GM19397 (cell line): Measurements from ENCODE around the gene OR52W1.
"Not testable (repeated sequence)": the region's sequence is repeated elsewhere in the genome, so short reads cannot be mapped to it uniquely, and the experiment has no call there.

Experiments
- ATAC-seq: cut with Tn5 transposase; IDR thresholded peaks from one replicate; pipeline ENCODE4 v1.9.1; 2021; ENCODE audit warnings: mild to moderate bottlenecking, moderate library complexity; ENCODE audit not compliant: unreplicated experiment

OR52W1 gene

DNA sequence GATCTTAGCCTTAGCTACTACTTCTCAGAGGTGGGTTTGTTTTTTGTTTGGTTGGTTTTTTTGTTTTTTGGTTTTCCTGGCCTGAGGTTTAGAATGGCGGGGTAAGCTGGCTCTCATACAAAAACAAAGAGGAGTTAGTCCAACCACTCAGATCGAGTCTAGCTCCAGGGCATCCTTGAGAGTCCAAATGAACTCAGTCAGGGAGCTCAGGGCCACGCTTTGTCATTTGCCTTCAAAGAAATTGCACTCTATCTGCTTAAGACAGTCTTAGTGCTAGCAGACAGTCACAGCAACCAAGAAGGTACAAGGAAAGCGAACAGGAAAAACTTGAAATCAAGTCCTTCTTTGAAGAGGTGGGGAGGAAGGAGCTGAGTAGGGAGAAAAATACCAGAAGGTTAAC lies 17.5 kb downstream of the OR52W1 start:
- ATAC-seq, result no peak

DNA sequence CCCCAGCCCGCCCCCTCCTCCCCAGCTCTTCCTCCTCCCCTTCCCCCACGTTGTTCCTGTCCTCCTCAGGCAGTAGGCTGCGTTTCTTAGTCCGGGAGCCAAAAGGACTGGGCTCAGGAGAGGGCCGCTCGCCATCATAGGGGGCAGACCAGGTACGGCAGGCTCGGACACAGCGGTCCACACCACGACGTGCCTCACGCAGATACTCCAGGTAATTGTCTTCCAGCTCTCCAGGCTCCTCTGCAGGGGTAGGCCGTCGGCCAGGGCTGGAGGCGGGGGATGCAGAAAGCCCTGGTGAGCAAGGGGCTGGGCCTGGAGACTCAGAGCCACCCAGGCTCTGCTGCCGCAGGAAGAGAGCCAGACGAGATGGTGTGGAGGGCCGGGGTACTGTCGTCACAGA lies 18.7 kb downstream of the OR52W1 start:
- ATAC-seq, result no peak

DNA sequence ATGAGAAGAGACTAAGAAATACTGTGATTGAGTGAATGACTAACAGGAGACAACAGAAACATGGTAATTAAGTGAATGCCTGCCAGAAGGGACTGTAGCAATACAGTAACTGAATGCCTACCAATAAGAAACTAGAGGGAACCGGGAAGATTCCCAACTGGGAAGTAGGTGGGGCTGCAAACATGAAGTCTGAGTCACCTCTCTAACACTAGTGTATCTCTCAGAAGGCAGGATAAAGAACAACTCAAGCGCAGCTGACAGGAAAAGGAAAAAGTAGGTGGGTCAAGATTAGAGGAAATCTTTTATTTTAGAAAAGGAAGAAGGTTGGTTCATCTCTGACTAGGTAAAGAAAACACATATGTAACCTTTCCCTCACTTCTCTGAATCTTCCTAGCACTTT lies 20.3 kb downstream of the OR52W1 start:
- ATAC-seq, result no peak

- no peak for ATAC-seq
These were observed 24.8 kb downstream of the OR52W1 start for GRCh38 chr11:6223854-6224253.

- no peak for ATAC-seq
These were observed 25.4 kb downstream of the OR52W1 start for GRCh38 chr11:6224421-6224820.

DNA sequence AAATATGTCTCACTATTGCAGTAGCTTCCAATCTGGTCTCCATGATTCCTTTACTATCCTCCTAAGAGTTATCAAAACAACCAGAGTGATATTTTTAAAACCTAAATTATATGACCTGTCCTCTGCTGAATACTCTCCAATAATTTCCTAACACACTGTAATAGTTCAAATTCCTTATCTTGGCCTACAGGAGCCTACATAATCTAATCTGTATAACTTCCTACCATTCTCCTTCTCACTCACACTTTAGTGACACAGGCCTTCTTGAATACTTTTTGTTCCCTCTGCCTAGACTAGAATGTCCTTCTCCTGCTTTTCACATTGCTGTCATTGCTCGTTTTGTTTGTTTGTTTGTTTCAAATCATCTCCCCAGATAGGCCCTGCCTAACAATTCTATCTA lies 26.0 kb downstream of the OR52W1 start:
- ATAC-seq, result no peak

DNA sequence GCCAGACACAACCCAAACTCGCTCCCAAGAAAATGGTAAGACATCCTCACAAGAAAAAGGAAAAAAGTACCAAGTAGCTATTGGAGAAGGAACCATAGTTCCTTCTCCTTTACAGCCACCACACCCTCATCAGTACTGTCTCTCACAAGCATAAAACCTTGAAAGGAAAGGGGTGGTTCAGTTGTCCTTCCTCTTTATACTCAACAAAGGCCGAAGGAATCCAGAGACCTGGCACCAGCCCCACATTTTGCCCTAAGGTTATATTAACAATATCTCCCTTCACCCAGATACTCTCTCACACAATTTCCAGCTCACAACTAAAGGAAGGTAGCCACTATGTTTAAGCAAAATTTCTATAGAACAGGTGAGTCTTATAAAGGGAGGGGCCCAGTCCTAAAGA lies 26.9 kb downstream of the OR52W1 start:
- no peak for ATAC-seq

DNA sequence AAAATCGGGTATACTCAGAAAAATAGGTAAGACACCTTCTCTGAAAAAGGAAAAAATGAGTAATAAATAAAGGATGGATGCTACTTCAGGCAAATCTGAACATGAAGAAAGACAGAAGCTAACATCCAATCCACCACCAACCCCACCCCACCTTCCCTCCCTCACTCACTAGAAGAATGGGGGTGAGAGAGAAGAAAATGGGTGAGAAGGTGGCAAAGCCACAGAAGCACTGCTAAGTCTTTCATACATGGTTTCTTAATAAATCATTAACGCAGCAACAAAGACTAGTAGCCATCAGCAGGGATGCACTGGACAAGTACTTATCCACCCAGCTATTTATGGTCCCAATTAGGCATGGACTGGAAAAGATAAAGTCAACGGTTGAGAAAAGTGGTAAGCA lies 29.5 kb downstream of the OR52W1 start:
- no peak for ATAC-seq

GRCh38 chr11:6229911-6230310 lies 30.9 kb downstream of the OR52W1 start:
- no peak for ATAC-seq

DNA sequence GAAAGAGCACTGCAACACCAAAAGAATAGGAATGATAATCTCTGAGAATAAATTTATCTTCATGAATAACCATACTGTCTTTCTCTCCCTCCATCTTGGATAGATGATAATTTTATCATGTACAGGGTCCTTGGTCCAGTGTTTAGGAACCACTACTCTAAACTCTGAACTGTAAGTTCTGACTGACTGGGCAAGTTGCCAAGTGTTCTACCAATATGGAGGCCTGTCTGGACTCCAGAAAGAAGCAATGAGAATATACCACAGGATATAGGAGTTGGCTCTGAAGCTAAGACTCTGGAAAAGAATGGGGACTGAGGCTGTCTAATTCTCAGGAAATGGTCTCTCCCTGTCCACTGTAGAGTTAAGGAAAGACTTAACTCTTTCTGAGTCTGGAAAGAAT lies 33.9 kb downstream of the OR52W1 start:
- ATAC-seq, result no peak

DNA sequence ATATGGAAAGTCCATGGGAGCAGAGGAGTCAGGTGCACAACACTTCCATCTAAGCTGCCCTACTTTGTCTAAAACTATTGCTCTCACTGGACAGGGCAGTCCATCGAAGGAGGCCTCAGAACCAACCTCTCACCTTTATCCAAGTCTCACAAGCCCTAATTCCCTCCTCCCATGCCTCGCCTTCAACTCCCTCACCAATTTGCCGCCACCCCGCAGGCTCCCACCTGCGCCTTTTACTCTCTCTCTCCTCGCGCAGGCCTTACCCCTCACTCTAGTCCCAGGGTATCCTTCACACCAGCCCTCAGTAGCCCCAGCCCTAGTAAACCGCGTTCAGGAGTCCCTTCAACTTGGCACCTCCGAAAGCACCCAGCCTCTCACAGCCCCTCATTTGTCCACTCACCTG lies 35.0 kb downstream of the OR52W1 start:
- ATAC-seq, result no peak

DNA sequence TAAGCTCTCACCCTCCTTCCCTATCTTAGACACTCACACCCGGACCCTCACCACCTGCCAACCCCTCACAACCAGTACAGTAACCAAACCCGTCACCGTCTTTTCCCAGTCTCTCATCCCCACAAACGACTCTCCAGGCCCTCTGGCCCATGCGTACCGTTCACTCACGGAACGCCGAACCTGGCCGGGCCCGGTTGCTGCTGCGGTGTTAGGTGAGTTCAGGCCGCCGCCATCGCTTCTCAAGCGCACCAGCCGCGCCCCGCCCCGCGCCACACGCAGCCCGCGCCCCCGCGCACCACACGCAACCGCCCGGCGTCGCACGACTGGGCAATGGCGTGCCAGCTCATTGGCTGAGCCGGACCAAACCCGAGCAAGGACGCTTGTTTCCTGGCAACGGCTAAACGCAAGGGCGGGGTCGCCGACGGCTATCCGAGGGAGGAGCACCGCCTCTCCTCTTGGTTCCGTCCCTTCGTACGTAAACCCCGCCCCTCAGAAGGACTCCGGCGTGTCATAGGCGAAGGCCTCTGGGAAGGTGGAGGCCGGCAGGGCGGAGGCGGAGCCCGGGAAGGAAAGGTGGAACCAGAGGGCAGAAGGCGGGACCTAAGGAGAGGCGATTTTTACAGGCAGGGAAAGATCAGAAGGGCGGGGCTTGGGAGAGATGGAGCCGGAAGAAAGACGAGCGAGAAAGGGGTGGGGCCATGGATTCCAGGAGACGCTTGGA lies 35.5 kb downstream of the OR52W1 start, which contains the start of gene FHIP1B:
Gene FHIP1B, minus strand, starts transcription at position 250 of the 721 bp plus-strand sequence. CDS start 10,120 bp downstream, outside the sequence.
- ATAC-seq, result peak; percentile 94

GRCh38 chr11:6237266-6237665 lies 38.2 kb downstream of the OR52W1 start:
- no peak for ATAC-seq

DNA sequence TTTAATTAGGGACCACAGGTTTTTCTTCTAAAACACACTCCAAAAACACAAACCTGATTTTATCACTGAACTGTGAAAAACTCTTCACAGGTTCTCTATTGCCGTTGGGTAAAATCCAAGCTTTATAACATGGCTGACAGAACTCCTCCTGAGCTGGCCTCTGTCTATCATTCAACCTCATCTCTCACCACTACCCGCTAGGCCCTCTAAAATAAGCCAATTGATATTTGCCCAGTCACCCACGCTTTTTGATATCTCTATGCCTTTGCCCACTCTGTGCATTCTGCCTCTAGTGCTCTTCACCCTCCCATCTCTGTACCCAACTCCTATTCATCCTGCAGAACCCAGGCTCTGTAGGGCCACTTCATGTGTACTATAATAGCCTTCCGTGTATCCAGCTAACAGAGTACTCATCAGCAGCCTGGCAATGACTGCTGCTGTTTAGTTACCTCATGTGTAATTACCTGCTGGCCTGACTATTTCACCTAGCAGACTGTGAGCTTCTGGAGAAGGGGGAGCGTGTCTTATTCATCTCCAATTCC lies 38.8 kb downstream of the OR52W1 start:
- no peak for ATAC-seq

DNA sequence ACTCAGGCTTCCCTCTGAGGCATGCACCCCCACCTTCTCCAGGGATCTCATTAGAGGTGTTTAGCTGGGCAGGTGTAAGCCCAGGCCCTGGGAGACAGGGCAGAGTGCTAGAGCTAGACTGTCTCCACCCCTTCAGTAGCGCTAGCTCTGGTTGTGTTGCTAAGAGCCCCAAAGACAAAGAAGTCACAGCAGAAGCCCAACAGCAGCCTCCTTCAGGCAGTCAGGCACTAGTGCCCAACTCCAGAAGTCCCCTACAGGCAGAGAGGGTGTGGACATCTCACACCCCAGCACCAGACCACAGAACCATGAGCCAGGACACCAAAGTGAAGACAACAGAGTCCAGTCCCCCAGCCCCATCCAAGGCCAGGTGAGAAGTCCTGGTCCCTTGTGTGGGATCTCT lies 39.9 kb downstream of the OR52W1 start, which contains the start of gene CNGA4:
Gene CNGA4, plus strand, starts transcription at position 188 of the 400 bp plus-strand sequence. Its CDS starts 118 bp downstream, at position 306.
- ATAC-seq, result no peak

DNA sequence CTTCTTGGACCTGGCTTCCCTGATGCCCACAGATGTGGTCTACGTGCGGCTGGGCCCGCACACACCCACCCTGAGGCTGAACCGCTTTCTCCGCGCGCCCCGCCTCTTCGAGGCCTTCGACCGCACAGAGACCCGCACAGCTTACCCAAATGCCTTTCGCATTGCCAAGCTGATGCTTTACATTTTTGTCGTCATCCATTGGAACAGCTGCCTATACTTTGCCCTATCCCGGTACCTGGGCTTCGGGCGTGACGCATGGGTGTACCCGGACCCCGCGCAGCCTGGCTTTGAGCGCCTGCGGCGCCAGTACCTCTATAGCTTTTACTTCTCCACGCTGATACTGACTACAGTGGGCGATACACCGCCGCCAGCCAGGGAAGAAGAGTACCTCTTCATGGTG lies 41.1 kb downstream of the OR52W1 start:
- ATAC-seq, result no peak

- no peak for ATAC-seq
These were observed 41.8 kb downstream of the OR52W1 start for GRCh38 chr11:6240781-6241180.

DNA sequence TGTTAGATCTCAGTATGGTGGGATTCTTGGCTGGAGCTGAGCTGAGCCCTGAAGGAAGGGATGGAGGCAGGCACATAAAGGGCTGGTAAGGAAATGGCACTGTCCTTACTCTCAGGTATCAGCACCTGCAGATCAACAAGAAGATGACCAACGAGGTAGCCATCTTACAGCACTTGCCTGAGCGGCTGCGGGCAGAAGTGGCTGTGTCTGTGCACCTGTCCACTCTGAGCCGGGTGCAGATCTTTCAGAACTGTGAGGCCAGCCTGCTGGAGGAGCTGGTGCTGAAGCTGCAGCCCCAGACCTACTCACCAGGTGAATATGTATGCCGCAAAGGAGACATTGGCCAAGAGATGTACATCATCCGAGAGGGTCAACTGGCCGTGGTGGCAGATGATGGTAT lies 42.3 kb downstream of the OR52W1 start:
- no peak for ATAC-seq

- no peak for ATAC-seq
These were observed 46.5 kb downstream of the OR52W1 start for GRCh38 chr11:6245536-6245935.

GRCh38 chr11:6248248-6248647 lies 49.2 kb downstream of the OR52W1 start:
- ATAC-seq, result no peak

GRCh38 chr11:6248897-6249296 lies 49.9 kb downstream of the OR52W1 start:
- ATAC-seq, result not testable (repeated sequence)
